VCaP (cell line): ENCODE data around the gene ZNF562.
A peak's percentile ranks its signal among the peaks of the same experiment; 100 is the strongest.
"Not testable (repeated sequence)": the region's sequence is repeated elsewhere in the genome, so short reads cannot be mapped to it uniquely, and the experiment has no call there.

Experiments
- H3K27ac ChIP-seq: fragments of 450-650 bp; 2 replicates; pipeline ENCODE4 v1.5.1; 2017
- TF ChIP-seq, protein P1 (sequence below): fragments of 450-650 bp; conservative IDR thresholded peaks from 2 replicates; pipeline ENCODE4 v1.5.1; 2017; ENCODE audit warnings: mild to moderate bottlenecking, moderate library complexity

The ZNF562 gene

DNA sequence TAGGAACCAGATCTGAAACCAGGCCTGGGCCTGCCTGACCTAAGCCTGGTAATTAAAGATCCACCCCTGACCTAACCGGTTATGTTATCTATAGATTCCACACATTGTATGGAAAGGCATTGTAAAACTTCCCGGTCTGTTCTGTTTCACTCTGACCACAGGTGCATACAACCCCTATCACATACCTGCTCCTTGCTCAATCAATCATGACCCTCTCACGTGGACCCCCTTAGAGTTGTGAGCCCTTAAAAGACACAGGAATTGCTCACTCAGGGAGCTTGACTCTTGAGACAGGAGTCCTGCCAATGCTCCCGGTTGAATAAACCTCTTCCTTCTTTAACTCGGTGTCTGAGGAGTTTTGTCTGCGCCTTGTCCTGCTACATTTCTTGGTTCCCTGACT, 27.3 kb upstream of the ZNF562 start:
- TF ChIP-seq, protein P1, sequence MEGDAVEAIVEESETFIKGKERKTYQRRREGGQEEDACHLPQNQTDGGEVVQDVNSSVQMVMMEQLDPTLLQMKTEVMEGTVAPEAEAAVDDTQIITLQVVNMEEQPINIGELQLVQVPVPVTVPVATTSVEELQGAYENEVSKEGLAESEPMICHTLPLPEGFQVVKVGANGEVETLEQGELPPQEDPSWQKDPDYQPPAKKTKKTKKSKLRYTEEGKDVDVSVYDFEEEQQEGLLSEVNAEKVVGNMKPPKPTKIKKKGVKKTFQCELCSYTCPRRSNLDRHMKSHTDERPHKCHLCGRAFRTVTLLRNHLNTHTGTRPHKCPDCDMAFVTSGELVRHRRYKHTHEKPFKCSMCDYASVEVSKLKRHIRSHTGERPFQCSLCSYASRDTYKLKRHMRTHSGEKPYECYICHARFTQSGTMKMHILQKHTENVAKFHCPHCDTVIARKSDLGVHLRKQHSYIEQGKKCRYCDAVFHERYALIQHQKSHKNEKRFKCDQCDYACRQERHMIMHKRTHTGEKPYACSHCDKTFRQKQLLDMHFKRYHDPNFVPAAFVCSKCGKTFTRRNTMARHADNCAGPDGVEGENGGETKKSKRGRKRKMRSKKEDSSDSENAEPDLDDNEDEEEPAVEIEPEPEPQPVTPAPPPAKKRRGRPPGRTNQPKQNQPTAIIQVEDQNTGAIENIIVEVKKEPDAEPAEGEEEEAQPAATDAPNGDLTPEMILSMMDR: no peak
- H3K27ac ChIP-seq: no peak overlapping the region

DNA sequence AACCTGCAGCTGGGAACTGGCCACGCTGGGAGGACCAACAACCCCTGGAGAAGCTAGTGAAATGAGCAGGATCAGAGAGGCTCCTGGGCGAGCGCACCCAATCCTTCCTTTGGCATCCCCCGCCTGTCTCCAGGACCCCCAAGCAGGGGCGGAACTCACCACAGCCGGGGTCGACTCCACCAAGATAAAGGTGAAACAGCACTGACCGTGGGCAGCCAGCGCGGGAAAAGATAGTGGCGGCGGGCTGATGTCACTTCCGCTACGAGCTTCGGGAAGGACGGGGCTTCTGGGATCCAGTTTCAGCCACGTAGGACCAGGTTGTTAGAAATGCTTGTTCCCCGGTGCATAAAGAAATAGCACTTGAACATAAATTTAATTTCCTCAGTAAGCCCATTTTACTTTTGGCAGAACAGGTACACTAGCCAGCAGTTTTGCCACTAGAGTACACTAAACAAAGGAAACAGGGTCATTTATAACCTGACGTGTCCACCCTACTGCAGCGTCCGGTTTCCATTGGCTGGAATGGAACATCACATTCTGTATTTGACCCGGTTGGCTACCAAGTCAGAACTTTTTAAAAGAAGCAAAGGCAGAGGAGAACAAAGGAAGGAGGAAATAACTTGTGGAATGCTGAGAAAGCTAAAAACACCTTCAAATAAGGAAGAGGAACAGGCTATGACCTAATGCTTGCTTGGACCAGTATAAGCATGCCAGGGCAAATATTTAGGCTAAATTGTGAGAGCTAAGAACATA, 25.5 kb upstream of the ZNF562 start:
- H3K27ac ChIP-seq: no peak overlapping the region
- TF ChIP-seq, protein P1: no peak

- not testable (repeated sequence) for H3K27ac ChIP-seq
Observed at GRCh38 chr19:9690301-9690700, 15.4 kb upstream of the ZNF562 start.

DNA sequence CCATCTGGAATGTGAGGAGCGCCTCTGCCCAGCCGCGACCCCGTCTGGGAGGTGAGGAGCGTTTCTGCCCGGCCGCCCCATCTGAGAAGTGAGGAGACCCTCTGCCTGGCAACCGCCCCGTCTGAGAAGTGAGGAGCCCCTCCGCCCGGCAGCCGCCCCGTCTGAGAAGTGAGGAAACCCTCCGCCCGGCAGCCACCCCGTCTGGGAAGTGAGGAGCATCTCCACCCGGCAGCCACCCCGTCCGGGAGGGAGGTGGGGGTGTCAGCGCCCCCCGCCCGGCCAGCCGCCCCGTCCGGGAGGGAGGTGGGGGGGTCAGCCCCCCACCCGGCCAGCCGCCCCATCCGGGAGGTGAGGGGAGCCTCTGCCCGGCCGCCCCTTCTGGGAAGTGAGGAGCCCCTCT, 5.1 kb upstream of the ZNF562 start:
- H3K27ac ChIP-seq: not testable (repeated sequence)

- H3K27ac ChIP-seq: peak overlapping the region; percentile 89
Observed at GRCh38 chr19:9675358-9675901, 530 bp upstream of the ZNF562 start.

DNA sequence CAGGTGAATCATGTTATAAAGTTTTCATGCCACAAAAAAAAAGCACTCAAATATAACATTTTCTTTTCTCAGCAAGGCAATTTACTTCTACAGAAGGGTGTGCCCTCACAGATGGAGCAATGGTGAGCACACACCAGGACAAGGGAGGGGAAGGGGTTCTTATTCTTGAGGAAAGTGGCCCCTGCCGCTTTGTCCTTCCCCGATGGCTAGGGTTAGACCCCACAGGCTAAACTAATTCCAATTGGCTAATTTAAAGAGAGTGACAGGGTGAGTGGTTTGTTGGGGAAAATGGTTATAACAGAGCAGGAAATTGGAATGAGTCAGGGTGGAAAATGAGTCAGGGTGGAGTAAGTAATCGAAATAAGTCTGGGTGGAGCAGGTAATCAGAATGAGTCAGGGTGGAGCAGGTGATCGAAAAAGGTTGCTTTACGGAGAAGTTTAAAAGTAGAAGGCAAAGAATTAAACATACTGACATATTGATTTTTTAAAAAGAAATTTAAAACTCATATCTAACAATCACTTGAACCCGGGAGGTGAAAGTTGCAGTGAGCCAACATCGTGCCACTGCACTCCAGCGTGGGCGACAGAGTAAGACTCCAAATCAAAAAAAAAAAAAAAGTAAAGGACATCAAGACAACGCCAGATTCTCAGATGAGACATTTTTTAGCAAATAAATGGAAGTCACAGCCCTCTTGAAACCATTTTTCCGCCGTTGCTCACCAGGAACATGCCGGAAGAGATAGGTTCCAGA, 813 bp downstream of the ZNF562 start:
- peak overlapping the region; percentile 89 for H3K27ac ChIP-seq
- TF ChIP-seq, protein P1: no peak

DNA sequence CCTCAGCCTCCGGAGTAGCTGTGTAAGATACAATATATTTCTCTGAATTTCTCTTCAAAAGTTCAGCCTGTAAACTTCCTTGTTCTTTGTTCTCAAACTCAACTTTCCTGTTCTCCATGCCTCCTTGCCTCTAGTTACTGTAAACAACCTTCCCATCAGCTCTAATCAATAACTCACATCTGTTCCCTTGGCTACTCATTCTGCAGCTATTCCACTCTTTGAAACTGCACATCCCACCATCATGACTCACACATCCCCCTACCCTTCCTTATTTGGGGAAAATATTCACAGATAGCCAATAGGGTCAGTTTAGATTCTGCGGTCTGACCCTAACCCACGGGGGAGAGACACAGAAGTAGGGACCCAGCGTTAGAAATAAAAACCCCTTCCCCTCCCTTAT, 2.0 kb downstream of the ZNF562 start:
- no peak overlapping the region for H3K27ac ChIP-seq
- TF ChIP-seq, protein P1: no peak

GRCh38 chr19:9671655-9672054, 3.2 kb downstream of the ZNF562 start:
- TF ChIP-seq, protein P1: no peak
- no peak overlapping the region for H3K27ac ChIP-seq

- TF ChIP-seq, protein P1: no peak
- no peak overlapping the region for H3K27ac ChIP-seq
Observed at GRCh38 chr19:9668544-9668943, 6.4 kb downstream of the ZNF562 start.
